Right atrium auricular region (tissue), 2 donors: Measurements from ENCODE around the gene DISC1. TPM values are rescaled to one million over a fixed set of nuclear protein-coding genes. Genes with fewer than 3 reads are reported as not detected.
"Not testable (repeated sequence)": the region's sequence is repeated elsewhere in the genome, so short reads cannot be mapped to it uniquely, and the experiment has no call there.

Experiments
- DNase-seq: peaks from one replicate; pipeline ENCODE4 v3.0.0-alpha.2; 2019; ENCODE audit warnings: low spot score
- H3K27ac ChIP-seq, 2 donors: fragments of 200-600 bp; sonication (generic); 1 replicate in 1 of 2; 2 replicates in 1 of 2; pipeline ENCODE4 v1.5.1; 2016 to 2019
- H3K27me3 ChIP-seq, 2 donors: fragments of 200-600 bp; sonication (generic); one replicate each; pipeline versions ENCODE4 v1.5.1 to v1.6.0; 2017 to 2019
- H3K36me3 ChIP-seq: fragments of 200-600 bp; sonication (generic); one replicate; pipeline ENCODE4 v1.5.1; 2016
- H3K4me1 ChIP-seq, 2 donors: fragments of 200-600 bp; sonication (generic); one replicate each; pipeline versions ENCODE4 v1.5.1 to v1.6.0; 2017 to 2019
- H3K4me3 ChIP-seq, 2 donors: fragments of 200-600 bp; sonication (generic); 1 replicate in 1 of 2; 2 replicates in 1 of 2; pipeline ENCODE4 v1.5.1; 2017 to 2019; ENCODE audit warnings: mild to moderate bottlenecking in 1 of 2, moderate library complexity in 1 of 2
- H3K9me3 ChIP-seq, 2 donors: fragments of 200-600 bp; sonication (generic); one replicate each; pipeline ENCODE4 v1.5.1; 2019
- total RNA-seq, 2 donors: library from RNA; depleted of rRNA; stranded (reverse); fragments of >200 nt; gene quantifications; one replicate each; pipeline ENCODE4 v1.1.0, GENCODE V29; 2016
- TF ChIP-seq, protein P1 (sequence below), 2 donors: fragments of 200-600 bp; sonication (generic); IDR thresholded peaks; one replicate each; pipeline ENCODE4 v1.5.1; 2019; ENCODE audit warnings: antibody characterized with exemption in 2 of 2

The DISC1 gene
- total RNA-seq, 2 donors from 2014 or later: 1.8 to 5.3 TPM

DNA sequence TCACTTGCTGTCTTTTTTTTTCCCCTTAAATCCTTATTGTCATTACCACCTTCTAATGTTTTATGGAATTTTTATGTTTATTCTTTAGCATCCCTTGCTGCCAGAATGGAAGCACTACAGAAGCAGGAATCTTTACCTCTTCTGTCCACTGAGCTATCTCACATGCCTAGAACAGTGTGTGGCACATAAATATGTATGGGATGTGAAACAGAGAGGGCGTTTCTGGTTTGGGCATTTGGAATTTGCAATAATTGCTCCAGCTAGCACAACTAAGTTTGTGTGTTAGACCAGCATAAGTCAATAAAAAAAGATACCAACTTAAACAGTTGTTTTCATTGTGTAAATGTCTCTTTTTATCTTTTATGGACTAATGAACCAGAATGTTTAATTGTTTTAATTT is 330.8 kb downstream of the DISC1 start:
- DNase-seq: no peak
- no peaks in the 10 kb centered on the region for H3K27me3 ChIP-seq
- no peaks in the 10 kb centered on the region for H3K9me3 ChIP-seq
- H3K4me3 ChIP-seq: no peak overlapping the region
- H3K27ac ChIP-seq: no peak overlapping the region
- H3K4me1 ChIP-seq: no peaks in the 10 kb centered on the region
- no peaks in the 10 kb centered on the region for H3K36me3 ChIP-seq
- TF ChIP-seq, protein P1, sequence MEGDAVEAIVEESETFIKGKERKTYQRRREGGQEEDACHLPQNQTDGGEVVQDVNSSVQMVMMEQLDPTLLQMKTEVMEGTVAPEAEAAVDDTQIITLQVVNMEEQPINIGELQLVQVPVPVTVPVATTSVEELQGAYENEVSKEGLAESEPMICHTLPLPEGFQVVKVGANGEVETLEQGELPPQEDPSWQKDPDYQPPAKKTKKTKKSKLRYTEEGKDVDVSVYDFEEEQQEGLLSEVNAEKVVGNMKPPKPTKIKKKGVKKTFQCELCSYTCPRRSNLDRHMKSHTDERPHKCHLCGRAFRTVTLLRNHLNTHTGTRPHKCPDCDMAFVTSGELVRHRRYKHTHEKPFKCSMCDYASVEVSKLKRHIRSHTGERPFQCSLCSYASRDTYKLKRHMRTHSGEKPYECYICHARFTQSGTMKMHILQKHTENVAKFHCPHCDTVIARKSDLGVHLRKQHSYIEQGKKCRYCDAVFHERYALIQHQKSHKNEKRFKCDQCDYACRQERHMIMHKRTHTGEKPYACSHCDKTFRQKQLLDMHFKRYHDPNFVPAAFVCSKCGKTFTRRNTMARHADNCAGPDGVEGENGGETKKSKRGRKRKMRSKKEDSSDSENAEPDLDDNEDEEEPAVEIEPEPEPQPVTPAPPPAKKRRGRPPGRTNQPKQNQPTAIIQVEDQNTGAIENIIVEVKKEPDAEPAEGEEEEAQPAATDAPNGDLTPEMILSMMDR (IDR thresholded peaks at IDR 0.05): no peak

DNA sequence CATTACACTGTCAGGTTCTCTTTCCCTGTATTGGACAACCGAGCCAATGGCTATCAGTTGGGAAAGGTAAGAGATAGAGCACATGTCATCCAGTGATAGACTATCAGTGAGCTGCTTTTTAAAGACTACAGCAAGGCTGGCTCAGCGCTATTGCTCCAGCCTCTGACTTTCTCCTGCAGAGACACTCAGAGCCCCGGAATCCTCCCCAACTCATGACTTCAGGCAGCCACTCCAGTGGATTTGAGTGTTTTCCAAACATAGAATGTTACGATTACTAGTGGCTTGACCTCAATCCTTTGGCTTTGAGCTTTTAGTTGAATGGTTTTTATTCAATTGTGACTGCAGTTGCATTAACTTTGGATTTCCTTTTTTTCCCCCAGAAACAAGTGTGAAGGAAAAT is 331.9 kb downstream of the DISC1 start:
- Histone ChIP-seq H3K36me3 (no peaks in the 10 kb centered on the region), H3K9me3 (no peaks in the 10 kb centered on the region), H3K27ac (no peak overlapping the region), H3K4me3 (no peak overlapping the region), H3K27me3 (no peaks in the 10 kb centered on the region), H3K4me1 (no peaks in the 10 kb centered on the region)
- no peak for DNase-seq
- TF ChIP-seq, protein P1 (IDR thresholded peaks at IDR 0.05): no peak

DNA sequence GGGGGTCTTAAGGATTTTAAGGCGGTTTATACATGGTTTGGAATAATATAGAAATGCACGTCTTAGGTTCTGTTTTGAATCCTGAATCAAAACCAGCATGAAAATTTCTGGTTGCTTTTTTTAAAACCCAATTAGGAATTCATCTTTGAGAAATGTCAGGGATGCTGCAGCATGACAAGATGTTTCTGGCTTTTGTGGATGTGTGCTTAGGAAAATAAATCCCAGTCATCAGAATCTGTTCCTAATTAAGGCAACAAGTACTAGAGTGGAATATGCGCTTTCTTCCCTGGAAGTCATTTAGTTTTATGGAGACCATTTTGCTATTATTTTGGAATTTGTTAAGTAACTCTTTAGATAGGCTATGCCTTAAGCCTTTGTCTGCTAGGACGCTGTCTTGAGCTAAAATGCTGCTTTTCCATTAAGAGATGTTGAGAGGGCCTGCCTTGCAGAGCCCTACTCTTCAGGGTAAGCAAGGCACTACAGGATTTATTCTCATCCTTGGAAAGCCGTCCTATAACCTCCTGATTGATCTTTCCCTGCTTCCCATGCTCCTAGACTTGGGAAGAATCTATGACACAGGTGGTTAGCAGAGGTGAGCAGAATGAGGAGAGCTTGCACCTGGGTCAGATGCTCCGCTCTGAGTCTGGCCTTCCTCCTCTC is 332.8 kb downstream of the DISC1 start:
- Histone ChIP-seq H3K9me3 (no peaks in the 10 kb centered on the region), H3K27me3 (no peaks in the 10 kb centered on the region), H3K4me1 (no peaks in the 10 kb centered on the region), H3K27ac (no peak overlapping the region), H3K4me3 (no peak overlapping the region), H3K36me3 (no peaks in the 10 kb centered on the region)
- TF ChIP-seq, protein P1 (IDR thresholded peaks at IDR 0.05): no peak
- no peak for DNase-seq

DNA sequence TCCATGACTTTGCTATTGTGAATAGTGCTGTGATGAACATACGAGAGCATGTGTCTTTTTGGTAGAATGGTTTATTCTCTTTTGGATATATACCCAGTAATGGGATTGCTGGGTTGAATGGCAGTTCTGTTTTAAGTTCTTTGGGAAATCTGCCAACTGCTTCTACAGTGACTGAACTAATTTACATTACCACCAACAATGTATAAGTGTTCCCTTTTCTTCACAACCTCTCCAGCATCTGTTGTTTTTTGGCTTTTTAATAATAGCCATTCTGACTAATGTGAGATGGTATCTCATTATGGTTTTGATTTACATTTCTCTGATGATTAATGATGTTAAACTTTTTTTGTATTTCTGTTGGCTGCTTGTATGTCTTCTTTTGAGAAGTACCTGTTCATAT is 335.2 kb downstream of the DISC1 start:
- not testable (repeated sequence) for H3K27me3 ChIP-seq, H3K9me3 ChIP-seq, DNase-seq, H3K4me1 ChIP-seq, H3K4me3 ChIP-seq, H3K27ac ChIP-seq, H3K36me3 ChIP-seq

DNA sequence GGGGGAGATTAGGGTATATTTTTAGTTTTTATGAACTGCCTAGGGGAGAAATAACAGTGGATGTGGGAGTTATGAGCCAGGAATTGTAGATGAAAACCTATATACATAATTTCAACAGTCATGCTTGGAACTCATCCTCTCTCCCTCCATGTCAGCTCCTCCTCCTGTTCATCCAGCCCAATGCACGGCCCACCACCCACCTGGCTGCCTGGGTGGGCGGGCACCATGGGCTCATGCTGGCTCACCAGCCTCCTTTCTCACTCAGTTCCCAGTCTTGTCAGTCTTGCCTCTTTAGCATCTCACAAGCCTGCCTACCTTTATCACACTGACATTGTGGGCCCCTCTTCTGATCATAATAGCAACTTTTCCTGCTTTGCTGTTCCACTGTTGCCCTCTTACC is 336.0 kb downstream of the DISC1 start:
- Histone ChIP-seq H3K36me3 (no peaks in the 10 kb centered on the region), H3K4me3 (no peak overlapping the region), H3K27me3 (no peaks in the 10 kb centered on the region), H3K4me1 (no peaks in the 10 kb centered on the region), H3K27ac (no peak overlapping the region), H3K9me3 (no peaks in the 10 kb centered on the region)
- DNase-seq: no peak
- TF ChIP-seq, protein P1 (IDR thresholded peaks at IDR 0.05): no peak

DNA sequence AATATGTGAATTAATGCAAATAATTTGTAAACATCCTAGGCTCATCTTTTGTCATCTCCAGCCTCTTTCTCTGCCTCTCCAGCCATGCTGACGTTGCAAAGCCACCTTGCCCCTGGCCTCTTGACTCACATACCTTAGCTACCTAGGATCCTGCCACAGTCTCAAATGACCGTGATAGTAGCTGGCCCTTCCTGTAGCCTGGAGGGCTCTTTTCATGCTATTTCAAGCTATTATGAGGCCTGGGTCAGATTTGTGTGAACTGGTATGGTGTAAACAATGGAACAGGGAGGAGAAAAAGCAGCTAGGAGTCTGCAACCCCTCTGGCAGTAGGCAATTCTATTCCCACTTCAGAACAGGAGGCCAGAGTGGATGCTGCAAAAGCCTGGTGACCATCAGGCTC is 337.7 kb downstream of the DISC1 start:
- Histone ChIP-seq H3K9me3 (no peaks in the 10 kb centered on the region), H3K4me1 (no peaks in the 10 kb centered on the region), H3K27ac (no peak overlapping the region), H3K36me3 (no peaks in the 10 kb centered on the region), H3K4me3 (no peak overlapping the region), H3K27me3 (no peaks in the 10 kb centered on the region)
- TF ChIP-seq, protein P1 (IDR thresholded peaks at IDR 0.05): no peak
- DNase-seq: no peak
